Stimulated activated CD4-positive, alpha-beta T cell treated with anti-CD3 and anti-CD28 coated beads, Interleukin-2, amount 100 ng/mL, for 4 hours (primary cell): ENCODE data around the gene PSME2.

Experiments used
- DNase-seq: peaks from one replicate; pipeline ENCODE4 v3.0.0-alpha.2; 2020; ENCODE audit warnings: low read depth

Gene PSME2

GRCh38 chr14:24135834-24136683, 10.4 kb downstream of the PSME2 start, which contains the start of gene PSME1:
PSME1 (plus strand) TSS chr14:24136194; CDS start chr14:24136263, 69 bp downstream.
- peak; percentile 92 for DNase-seq

GRCh38 chr14:24135584-24135833, 10.9 kb downstream of the PSME2 start:
- DNase-seq: no peak

GRCh38 chr14:24133735-24134134, 12.7 kb downstream of the PSME2 start:
- DNase-seq: no peak

- DNase-seq: no peak
Observed at GRCh38 chr14:24132976-24133375, 13.4 kb downstream of the PSME2 start.

GRCh38 chr14:24132061-24132685, 14.2 kb downstream of the PSME2 start:
- DNase-seq: no peak

GRCh38 chr14:24131549-24131966, 14.9 kb downstream of the PSME2 start:
- no peak for DNase-seq

- DNase-seq: no peak
Observed at GRCh38 chr14:24130717-24131548, 15.5 kb downstream of the PSME2 start.

- DNase-seq: no peak
Observed at GRCh38 chr14:24130380-24130716, 16.1 kb downstream of the PSME2 start, which contains the start of gene FITM1. FITM1 (plus strand) TSS chr14:24130659; CDS start chr14:24131564, 905 bp downstream.

- no peak for DNase-seq
Observed at GRCh38 chr14:24129410-24129998, 16.9 kb downstream of the PSME2 start.

- DNase-seq: no peak
Observed at GRCh38 chr14:24127673-24128072, 18.7 kb downstream of the PSME2 start.

GRCh38 chr14:24126939-24127338, 19.5 kb downstream of the PSME2 start:
- no peak for DNase-seq

- DNase-seq: no peak
Observed at GRCh38 chr14:24123424-24124417, 22.7 kb downstream of the PSME2 start.

- DNase-seq: no peak
Observed at GRCh38 chr14:24122898-24123297, 23.5 kb downstream of the PSME2 start.

- no peak for DNase-seq
Observed at GRCh38 chr14:24122416-24122815, 24.0 kb downstream of the PSME2 start.

GRCh38 chr14:24121210-24121609, 25.2 kb downstream of the PSME2 start:
- DNase-seq: no peak

- DNase-seq: no peak
Observed at GRCh38 chr14:24119691-24120090, 26.7 kb downstream of the PSME2 start.

- DNase-seq: no peak
Observed at GRCh38 chr14:24117179-24117578, 29.2 kb downstream of the PSME2 start.

- no peak for DNase-seq
Observed at GRCh38 chr14:24116128-24116814, 30.1 kb downstream of the PSME2 start.

GRCh38 chr14:24115422-24116127, 30.8 kb downstream of the PSME2 start:
- DNase-seq: no peak
